Activated CD8-positive, alpha-beta memory T cell treated with anti-CD3 and anti-CD28 coated beads, Interleukin-2, amount 10 ng/mL, durations not matched to agents 7 days and 5 days (primary cell): Measurements from ENCODE around the gene HNRNPA2B1. TPM values are rescaled to one million over a fixed set of nuclear protein-coding genes. Genes with fewer than 3 reads are reported as not detected.
A peak's percentile ranks its signal among the peaks of the same experiment; 100 is the strongest.

Source experiments
- ATAC-seq: fragments of 150-1000 bp; cut with Tn5 transposase; one replicate; pipeline ENCODE4 v1.10.0; 2021; ENCODE audit warnings: moderate library complexity
- CTCF ChIA-PET: fragments of 350-600 bp; sonication (Branson Sonifier 250); formaldehyde crosslinking; loops from one replicate; lab custom pipeline; 2021; ENCODE audit warnings: antibody characterized with exemption; lab: Charles Lee
- DNase-seq: peaks from one replicate; pipeline ENCODE4 v3.0.0-alpha.2; 2020
- H3K27ac Mint-ChIP-seq: one replicate; pipeline ENCODE4 v1.8.0; 2021; ENCODE audit warnings: mild to moderate bottlenecking, mixed read lengths
- H3K27me3 Mint-ChIP-seq: one replicate; pipeline ENCODE4 v1.8.0; 2021; ENCODE audit warnings: mixed read lengths
- H3K36me3 Mint-ChIP-seq: one replicate; pipeline ENCODE4 v1.8.0; 2021; ENCODE audit warnings: mild to moderate bottlenecking, mixed read lengths
- H3K4me1 Mint-ChIP-seq: one replicate; pipeline ENCODE4 v1.8.0; 2021; ENCODE audit warnings: mixed read lengths
- H3K4me3 Mint-ChIP-seq: one replicate; pipeline ENCODE4 v1.8.0; 2021; ENCODE audit warnings: mild to moderate bottlenecking, moderate library complexity, mixed read lengths
- H3K9me3 Mint-ChIP-seq: one replicate; pipeline ENCODE4 v1.8.0; 2022; ENCODE audit warnings: low read depth, mixed read lengths
- total RNA-seq, 2 experiments: library from RNA; stranded (reverse); gene quantifications; one replicate each; pipeline ENCODE4 v1.2.3, GENCODE V29; 2021

The HNRNPA2B1 gene
- total RNA-seq: 100 to 1,000 TPM; 768 to 857 TPM

DNA sequence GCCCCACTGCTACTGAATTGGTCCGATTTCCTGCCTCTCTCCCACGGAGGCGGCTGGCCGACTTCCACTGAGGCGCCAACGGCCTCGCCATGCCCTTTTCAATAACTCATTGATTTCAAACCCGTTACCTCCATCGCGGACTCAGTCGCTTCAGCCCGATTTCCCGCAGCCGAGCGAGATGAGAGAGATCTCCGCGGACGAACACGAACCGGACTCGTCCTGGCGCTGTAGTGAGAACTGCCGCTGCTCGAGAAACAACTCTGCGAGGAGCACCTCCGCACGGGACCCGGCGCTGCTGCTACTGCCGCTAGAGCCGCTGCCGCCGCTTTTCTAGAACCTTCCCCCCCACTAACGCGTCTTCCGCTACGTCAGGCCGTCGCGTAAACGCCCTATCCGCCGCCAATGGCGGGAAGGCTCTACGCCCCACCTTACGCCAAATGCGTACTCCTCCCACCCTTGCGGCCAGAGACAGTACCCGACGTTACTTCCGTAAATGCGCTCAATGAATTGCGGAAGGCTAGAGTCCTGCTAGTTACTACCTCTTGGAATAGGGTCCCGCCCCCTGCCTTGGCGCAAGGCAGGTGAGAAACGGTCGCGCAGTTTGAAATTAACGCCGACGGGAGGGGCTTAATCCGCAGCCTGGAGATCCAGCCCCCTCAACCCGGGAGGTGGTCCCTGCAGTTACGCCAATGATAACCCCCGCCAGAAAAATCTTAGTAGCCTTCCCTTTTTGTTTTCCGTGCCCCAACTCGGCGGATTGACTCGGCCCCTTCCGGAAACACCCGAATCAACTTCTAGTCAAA, at the start of gene HNRNPA2B1:
Gene HNRNPA2B1 (minus strand): TSS at position 303 of the 803 bp plus-strand sequence. CDS start 169 bp downstream, at position 134.
- H3K4me3 Mint-ChIP-seq: peak within 1 kb of the TSS; percentile 100

DNA sequence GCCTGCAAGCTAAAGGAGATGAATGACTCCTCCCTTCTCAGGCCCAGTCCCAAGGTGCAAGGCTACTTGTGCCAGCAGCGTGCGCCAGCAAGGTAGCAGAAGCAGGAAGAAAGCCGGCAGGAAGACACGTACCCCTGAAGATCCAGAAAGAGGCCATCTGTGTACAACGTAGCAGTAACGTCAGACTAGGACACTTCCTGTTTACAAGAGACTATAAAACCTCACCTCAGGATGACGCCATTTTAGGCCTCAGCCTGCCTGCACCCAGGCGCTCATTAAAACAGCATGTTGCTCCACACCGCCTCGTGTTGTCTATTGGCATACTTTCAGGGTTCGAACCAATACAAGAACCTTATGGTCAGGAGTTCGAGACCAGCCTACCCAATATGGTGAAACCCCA, 49.7 kb upstream of the HNRNPA2B1 start:
- Mint-ChIP-seq H3K36me3 (no peaks in the 10 kb centered on the region), H3K27me3 (peaks cover 2% of the 10 kb centered on the region), H3K4me1 (peaks cover 2% of the 10 kb centered on the region), H3K9me3 (no peaks in the 10 kb centered on the region), H3K4me3 (no peak overlapping the region), H3K27ac (no peak overlapping the region)
- ATAC-seq: no peak
- CTCF ChIA-PET: no interaction called here
- no peak for DNase-seq

More for the DNA sequence above, at the start of gene HNRNPA2B1:
- H3K27me3 Mint-ChIP-seq: peaks cover 8% of the 10 kb centered on the region
- H3K4me1 Mint-ChIP-seq: peaks cover 35% of the 10 kb centered on the region
- no peaks in the 10 kb centered on the region for H3K9me3 Mint-ChIP-seq
- CTCF ChIA-PET: interaction anchor here (0.6 to 4.4 kb wide), 7 partner anchors 11 to 110 kb away, joined by 3 to 29 read pairs (median 3); no protein-coding TSS in a partner anchor
- H3K27ac Mint-ChIP-seq: peak within 1 kb of the TSS; percentile 99
- DNase-seq (peak; percentile 98), ATAC-seq (peak; percentile 76)
- H3K36me3 Mint-ChIP-seq: peaks cover 76% of the 10 kb centered on the region

DNA sequence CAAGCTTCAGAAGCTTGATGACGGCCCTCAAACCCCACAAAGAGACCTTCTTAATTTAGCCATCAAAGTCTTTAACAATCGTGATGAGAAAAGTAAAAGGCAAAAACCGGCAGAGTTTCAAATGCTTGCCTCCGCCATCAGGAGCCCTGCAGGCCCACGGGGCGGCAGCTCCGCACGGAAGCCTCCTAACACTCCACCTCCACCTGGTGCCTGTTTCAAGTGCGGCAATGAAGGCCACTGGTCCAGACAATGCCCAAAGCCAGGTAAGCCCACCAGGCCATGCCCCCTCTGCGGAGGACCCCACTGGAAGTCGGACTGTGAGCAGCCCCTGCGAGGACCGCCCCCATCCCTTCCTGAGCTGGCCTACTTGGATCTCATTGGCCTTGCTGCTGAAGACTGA, 44.6 kb upstream of the HNRNPA2B1 start:
- Mint-ChIP-seq H3K9me3 (no peaks in the 10 kb centered on the region), H3K4me1 (peaks cover 2% of the 10 kb centered on the region), H3K4me3 (no peak overlapping the region), H3K27me3 (peaks cover 3% of the 10 kb centered on the region), H3K36me3 (no peaks in the 10 kb centered on the region), H3K27ac (no peak overlapping the region)
- no peak for ATAC-seq
- CTCF ChIA-PET: no interaction called here
- no peak for DNase-seq

DNA sequence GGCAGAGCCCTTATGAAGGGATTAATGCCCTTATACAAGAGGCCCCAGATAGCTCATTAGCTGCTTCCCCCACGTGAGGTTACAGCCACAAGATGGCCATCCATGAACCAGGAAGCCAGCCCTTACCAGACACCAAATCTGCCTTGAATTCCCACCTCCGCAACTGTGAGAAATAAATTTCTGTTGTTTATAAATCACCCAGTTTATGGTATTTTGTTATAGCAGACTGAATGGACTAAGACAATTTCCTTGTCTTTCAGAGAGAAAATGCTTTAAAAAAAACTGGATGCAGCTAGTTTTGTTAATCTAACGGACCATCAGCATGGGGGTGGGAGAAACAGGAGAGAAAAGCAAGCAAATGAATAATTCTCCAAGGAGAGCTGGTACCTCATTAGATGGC, 37.5 kb upstream of the HNRNPA2B1 start:
- no peaks in the 10 kb centered on the region for H3K4me1 Mint-ChIP-seq
- DNase-seq: no peak
- CTCF ChIA-PET: no interaction called here
- peaks cover 9% of the 10 kb centered on the region for H3K27me3 Mint-ChIP-seq
- ATAC-seq: no peak
- H3K4me3 Mint-ChIP-seq: no peak overlapping the region
- H3K9me3 Mint-ChIP-seq: no peaks in the 10 kb centered on the region
- H3K27ac Mint-ChIP-seq: no peak overlapping the region
- no peaks in the 10 kb centered on the region for H3K36me3 Mint-ChIP-seq

DNA sequence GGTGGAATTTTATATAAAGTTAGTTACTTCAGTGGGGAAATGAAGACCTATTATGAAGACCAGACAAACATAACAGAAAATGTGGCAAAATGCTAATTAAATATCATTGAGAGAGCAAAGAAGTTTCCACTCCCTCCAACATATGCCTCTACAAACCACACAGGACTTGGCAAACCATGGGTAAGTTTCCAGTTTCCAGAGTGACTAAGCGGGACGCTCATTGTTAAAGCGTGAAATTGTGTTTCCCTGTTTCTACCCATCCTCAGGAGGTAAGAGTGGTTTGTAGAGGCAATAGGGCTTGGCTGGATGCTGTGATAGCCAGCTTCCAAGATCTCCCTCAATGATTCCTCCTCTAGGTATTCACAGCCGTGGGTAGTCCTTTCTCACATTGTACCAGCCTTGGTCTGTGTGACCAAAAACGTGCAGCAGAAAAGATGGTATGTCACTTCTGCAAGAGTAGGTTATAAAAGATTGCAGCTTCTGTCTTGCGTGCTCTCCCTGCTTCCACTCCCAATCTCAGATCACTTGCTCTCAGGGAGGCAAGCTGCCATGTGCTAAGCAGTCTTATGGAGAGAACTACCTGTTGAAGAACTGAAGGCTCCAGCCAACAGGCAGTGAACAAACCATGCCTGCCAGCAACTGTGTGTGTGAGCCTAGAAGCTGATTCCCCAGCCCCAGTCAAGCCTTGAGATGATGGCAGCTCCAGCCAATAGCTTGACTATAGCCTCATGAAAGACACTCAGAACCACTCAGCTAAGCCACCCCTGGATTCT, 36.7 kb upstream of the HNRNPA2B1 start:
- Mint-ChIP-seq H3K36me3 (no peaks in the 10 kb centered on the region), H3K4me1 (no peaks in the 10 kb centered on the region), H3K27ac (no peak overlapping the region), H3K9me3 (no peaks in the 10 kb centered on the region), H3K4me3 (no peak overlapping the region), H3K27me3 (peaks cover 8% of the 10 kb centered on the region)
- CTCF ChIA-PET: no interaction called here
- ATAC-seq: no peak
- DNase-seq: no peak

DNA sequence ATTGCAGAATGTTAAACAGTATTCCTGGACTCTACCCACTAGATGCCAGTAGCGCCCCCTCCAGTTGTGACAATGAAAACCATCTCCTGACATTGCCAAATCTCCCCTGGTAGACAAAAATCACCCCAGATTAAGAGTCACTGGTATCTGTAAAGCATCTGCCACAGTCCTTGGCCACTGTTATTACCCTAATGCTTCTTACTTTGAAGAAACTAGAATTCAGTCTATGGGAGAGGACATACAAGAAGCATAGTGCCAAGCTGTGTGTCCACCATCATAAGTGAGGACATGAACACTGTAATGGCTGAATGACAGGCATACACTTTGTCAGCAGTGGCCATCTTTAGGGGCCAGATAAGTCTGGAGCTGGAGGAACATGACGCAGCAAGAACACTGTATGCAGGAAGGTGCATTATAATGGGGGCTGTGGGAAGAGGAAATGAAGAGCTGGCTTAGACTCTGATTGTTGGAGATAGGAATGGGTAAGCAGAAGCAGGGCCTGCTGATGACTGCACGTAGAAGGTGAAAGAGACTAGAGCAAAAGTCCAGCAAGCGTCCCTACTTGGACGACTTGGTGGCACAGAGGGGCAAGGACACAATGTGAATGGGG, 33.5 kb upstream of the HNRNPA2B1 start:
- Mint-ChIP-seq H3K27me3 (peaks cover 8% of the 10 kb centered on the region), H3K4me1 (no peaks in the 10 kb centered on the region), H3K27ac (no peak overlapping the region), H3K4me3 (no peak overlapping the region), H3K36me3 (no peaks in the 10 kb centered on the region), H3K9me3 (no peaks in the 10 kb centered on the region)
- ATAC-seq: no peak
- no peak for DNase-seq
- CTCF ChIA-PET: no interaction called here

DNA sequence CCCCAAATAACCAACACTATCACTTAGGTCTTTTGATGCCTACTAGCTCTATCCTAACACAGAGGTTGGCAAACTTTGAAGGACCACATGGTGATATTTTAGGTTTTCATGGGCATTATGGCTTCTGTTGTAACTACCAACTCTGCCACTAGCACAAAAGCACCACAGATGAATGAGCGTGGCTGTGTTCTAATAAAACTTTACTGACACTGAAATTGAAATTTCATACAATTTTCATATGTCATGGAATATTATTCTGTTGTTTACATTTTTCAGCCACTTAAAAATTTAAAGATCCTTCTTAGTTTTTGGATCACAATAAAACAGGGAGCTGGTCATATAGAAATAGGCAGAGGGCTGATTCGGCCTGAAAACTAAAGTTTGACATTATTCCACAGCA, 27.4 kb upstream of the HNRNPA2B1 start:
- H3K9me3 Mint-ChIP-seq: no peaks in the 10 kb centered on the region
- H3K27ac Mint-ChIP-seq: no peak overlapping the region
- CTCF ChIA-PET: no interaction called here
- DNase-seq (no peak), ATAC-seq (no peak)
- H3K27me3 Mint-ChIP-seq: peaks cover 3% of the 10 kb centered on the region
- no peaks in the 10 kb centered on the region for H3K36me3 Mint-ChIP-seq
- H3K4me3 Mint-ChIP-seq: no peak overlapping the region
- no peaks in the 10 kb centered on the region for H3K4me1 Mint-ChIP-seq

DNA sequence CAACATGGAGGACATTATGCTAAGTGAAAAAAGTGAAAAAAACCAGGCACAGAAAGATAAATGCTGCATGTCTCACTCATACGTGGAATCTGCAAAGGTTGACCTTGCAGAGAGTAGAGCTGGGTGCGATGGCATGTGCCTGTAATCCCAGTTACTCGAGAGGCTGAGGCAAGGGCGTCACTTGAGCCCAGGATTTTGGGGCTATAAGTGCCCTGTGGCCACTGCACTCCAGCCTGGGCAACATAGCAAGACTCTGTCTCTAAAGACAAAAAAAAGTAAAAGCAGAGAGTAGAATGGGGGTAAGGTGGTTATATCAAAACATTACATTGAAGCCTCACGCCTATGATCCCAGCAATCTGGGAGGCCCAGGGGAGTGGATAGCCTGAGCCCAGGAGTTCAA, 23.8 kb upstream of the HNRNPA2B1 start:
- no peak overlapping the region for H3K4me3 Mint-ChIP-seq
- DNase-seq (no peak), ATAC-seq (no peak)
- CTCF ChIA-PET: no interaction called here
- H3K36me3 Mint-ChIP-seq: no peaks in the 10 kb centered on the region
- H3K27me3 Mint-ChIP-seq: peaks cover 6% of the 10 kb centered on the region
- H3K4me1 Mint-ChIP-seq: no peaks in the 10 kb centered on the region
- H3K27ac Mint-ChIP-seq: no peak overlapping the region
- H3K9me3 Mint-ChIP-seq: no peaks in the 10 kb centered on the region

DNA sequence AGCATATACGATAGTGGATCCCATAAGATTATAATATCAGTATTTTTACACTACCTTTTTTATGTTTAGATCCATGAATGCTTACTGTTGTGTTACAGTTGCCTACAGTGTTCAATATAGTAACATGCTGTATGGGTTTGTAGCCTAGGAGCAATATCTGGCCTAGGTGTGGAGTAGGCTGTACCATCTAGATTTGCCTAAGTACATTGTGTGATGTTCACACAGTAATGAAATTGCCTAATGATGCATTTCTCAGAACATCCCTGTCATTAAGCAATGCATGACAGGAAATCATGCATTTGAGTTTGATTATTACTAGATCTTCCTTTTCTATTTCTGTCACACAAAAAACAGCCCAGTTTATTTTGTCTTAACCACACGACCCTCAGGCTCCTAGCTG, 15.5 kb upstream of the HNRNPA2B1 start:
- Mint-ChIP-seq H3K9me3 (no peaks in the 10 kb centered on the region), H3K27ac (no peak overlapping the region), H3K27me3 (peaks cover 3% of the 10 kb centered on the region), H3K4me3 (no peak overlapping the region), H3K4me1 (peaks cover 10% of the 10 kb centered on the region), H3K36me3 (peaks cover 27% of the 10 kb centered on the region)
- DNase-seq (no peak), ATAC-seq (peak; percentile 23)
- CTCF ChIA-PET: no interaction called here

DNA sequence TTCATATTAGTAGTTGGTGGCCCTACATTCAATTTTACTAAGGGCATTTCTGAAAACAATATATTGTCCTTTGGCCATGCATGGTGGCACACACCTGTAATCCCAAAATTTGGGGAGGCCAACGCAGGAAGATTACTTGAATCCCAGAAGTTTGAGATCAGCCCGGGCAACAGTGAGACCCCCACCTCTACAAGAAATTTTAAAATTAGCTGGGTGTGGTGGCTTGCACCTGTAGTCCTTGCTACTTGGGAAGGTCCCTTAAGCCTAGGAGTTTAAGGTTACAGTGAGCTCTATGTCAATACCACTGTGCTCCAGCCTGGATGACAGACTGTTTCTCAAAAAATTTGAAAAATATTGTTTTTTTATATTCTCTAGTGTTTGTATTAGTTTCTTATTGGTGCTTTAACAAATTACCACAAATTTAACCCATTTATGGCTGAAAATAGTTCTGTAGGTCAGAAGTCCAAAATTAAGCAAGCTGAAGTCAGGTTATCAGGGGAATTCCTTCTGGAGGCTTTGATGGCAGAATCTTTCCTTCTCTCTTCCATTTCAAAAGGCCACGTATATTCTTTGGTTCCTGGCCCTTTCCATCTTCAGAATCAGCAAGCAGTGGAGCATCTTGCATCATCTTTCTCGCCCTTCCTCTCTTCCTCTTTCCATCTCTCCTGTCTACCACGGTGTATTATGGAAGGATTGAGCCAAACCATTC, 13.4 kb upstream of the HNRNPA2B1 start:
- Mint-ChIP-seq H3K27ac (no peak overlapping the region), H3K27me3 (no peaks in the 10 kb centered on the region), H3K4me3 (no peak overlapping the region), H3K36me3 (peaks cover 43% of the 10 kb centered on the region), H3K9me3 (no peaks in the 10 kb centered on the region), H3K4me1 (peaks cover 24% of the 10 kb centered on the region)
- CTCF ChIA-PET: interaction anchor here (0.8 kb wide), 1 partner anchor 151 kb away, joined by 3 read pairs; no protein-coding TSS in a partner anchor
- DNase-seq: no peak
- no peak for ATAC-seq

DNA sequence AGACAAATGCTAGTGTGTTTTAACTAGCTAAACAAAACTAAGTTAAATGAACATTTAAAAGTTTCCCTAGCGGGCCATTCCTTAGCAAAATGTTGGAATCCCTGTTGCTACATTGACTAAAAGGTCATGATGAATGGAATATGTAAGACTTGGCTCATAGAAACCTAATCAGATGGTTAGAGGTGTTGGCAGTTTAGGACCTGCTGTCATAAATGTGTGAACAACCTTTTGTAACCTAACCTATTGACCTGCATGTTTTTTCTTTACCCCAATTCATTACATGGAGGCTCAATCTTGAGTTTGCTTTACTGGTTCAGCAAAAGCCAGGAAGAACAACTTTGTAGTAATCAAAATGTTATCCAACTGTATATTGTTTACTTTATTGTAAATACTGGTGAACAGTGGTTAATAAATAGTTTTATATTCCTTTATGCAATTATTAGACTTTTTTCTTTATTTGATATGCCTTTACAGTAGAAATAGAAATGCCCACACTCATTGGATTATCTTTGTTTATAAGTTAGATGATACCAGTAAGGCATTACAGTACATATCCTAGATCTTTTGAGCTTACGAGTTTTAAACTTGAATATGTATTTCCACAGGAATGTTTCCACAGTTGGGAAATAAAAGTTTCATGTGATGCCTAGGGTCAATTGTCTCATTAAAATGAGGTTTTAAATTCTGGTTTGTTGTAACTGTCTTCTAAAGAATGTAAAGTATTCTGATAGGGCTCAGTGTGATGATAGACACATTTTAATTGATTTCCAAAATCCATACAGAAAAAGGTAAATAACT, 12.6 kb upstream of the HNRNPA2B1 start:
- DNase-seq (no peak), ATAC-seq (no peak)
- no peaks in the 10 kb centered on the region for H3K9me3 Mint-ChIP-seq
- H3K27ac Mint-ChIP-seq: no peak overlapping the region
- no peaks in the 10 kb centered on the region for H3K27me3 Mint-ChIP-seq
- H3K36me3 Mint-ChIP-seq: peaks cover 46% of the 10 kb centered on the region
- CTCF ChIA-PET: interaction anchor here (0.8 kb wide), 2 partner anchors 57 to 152 kb away, joined by 3 read pairs; no protein-coding TSS in a partner anchor
- no peak overlapping the region for H3K4me3 Mint-ChIP-seq
- H3K4me1 Mint-ChIP-seq: peaks cover 24% of the 10 kb centered on the region

DNA sequence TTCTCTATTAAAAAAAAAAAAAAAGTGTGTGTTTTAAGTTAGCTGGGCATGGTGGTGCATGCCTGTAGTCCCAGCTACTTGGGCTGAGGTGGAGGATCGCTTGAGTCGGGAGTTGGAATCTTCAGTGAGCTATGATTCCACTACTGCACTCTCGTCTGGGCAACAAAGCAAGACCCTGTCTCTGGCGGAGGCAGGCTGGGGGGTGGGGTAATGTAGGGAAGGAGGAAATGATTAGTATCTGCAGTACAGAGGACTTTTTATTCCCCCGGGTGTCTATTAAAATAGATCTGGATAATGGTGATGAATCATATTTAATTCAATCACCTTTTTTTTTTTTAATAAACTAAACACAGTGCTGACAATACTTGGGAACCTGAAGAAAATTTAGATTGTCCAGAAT, 7.5 kb upstream of the HNRNPA2B1 start:
- Mint-ChIP-seq H3K36me3 (peaks cover 77% of the 10 kb centered on the region), H3K4me3 (no peak overlapping the region), H3K9me3 (no peaks in the 10 kb centered on the region), H3K4me1 (peaks cover 52% of the 10 kb centered on the region), H3K27ac (no peak overlapping the region), H3K27me3 (no peaks in the 10 kb centered on the region)
- DNase-seq (no peak), ATAC-seq (no peak)
- CTCF ChIA-PET: no interaction called here
